Testis (tissue), 2 donors: ENCODE results near the gene VWA5B2.

ENCODE experiments used
- POLR2A ChIP-seq: fragments of 450-650 bp; IDR thresholded peaks from one replicate; pipeline ENCODE4 v1.6.1; 2017; ENCODE audit warnings: antibody characterized with exemption, mild to moderate bottlenecking, moderate library complexity
- TF ChIP-seq, protein P1 (sequence below), 3 experiments: fragments of 450-650 bp in 2 of 3; fragments of 200-600 bp in 1 of 3; sonication (generic) in 1 of 3; IDR thresholded peaks; one replicate each; pipeline ENCODE4 v1.5.1; 2016 to 2019; ENCODE audit warnings: antibody characterized with exemption in 3 of 3, mild to moderate bottlenecking in 2 of 3, moderate library complexity in 1 of 3

DNA sequence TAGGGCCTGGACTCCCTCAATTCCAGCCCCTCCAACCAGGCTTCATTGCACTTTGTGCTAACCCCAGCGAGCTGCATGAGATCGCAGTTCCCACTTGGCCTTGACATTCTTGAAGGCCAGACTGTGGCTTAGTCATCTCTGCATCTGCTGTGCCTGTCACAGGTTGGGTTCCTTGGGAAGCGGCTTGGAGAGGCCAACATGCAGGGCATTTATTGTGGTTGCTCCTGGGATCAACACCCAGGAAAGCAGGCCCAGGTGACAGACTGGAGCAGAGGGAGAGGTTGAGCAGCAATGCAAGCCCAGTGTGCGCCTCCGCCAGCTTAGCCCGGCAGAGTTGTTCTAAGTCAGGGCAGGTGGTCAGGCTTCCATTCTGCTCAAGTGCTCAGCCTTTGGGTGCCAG, 32.8 kb upstream of the VWA5B2 start:
- TF ChIP-seq, protein P1, sequence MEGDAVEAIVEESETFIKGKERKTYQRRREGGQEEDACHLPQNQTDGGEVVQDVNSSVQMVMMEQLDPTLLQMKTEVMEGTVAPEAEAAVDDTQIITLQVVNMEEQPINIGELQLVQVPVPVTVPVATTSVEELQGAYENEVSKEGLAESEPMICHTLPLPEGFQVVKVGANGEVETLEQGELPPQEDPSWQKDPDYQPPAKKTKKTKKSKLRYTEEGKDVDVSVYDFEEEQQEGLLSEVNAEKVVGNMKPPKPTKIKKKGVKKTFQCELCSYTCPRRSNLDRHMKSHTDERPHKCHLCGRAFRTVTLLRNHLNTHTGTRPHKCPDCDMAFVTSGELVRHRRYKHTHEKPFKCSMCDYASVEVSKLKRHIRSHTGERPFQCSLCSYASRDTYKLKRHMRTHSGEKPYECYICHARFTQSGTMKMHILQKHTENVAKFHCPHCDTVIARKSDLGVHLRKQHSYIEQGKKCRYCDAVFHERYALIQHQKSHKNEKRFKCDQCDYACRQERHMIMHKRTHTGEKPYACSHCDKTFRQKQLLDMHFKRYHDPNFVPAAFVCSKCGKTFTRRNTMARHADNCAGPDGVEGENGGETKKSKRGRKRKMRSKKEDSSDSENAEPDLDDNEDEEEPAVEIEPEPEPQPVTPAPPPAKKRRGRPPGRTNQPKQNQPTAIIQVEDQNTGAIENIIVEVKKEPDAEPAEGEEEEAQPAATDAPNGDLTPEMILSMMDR (IDR thresholded peaks at IDR 0.05), result no peak
- TF ChIP-seq POLR2A, result no peak
